Stimulated activated CD4-positive, alpha-beta T cell treated with anti-CD3 and anti-CD28 coated beads, Interleukin-4, amount 100 ng/mL, for 48 hours (primary cell): ENCODE data around the gene ITPKB.
A peak's percentile ranks its signal among the peaks of the same experiment; 100 is the strongest.
"Not testable (repeated sequence)": the region's sequence is repeated elsewhere in the genome, so short reads cannot be mapped to it uniquely, and the experiment has no call there.

Experiments used
- DNase-seq, 2 donors: peaks; one replicate each; pipeline ENCODE4 v3.0.0-alpha.2; 2020; ENCODE audit warnings: low read depth in 2 of 2

The ITPKB gene

DNA sequence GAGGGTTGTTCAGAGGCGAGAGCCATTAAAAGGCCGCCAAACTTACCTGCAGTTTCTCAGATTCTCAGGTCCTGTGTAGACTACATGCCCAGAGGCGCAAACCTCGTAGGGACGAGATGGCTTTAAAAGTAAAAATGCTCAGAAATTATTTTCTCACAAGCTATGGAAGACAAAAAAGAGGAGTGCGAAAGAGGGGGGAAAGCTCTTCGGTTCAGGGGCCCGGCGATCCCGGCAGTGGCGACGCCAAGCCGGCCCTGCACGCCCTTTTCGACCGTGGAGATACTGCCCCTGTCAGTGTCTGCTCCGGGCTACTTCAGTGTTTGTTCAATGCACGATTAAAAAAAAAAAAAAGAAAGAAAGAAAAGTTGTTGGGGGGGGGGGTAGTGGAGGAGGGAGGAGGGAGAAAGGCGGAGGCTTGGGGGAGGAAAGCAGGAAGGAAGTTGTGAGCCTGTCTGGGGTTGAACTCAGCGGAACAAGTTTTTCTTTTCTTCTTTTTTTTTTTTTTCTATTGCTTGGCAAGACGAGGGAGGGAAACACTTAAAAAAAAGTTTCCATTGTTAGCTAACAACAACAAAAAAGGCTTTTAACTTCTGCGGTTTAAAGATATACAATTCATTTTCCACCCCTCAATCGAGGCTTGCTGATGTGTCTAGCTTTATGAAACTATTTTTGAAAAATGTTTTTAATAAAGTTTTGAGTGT lies at the start of gene ITPKB:
Gene ITPKB, minus strand, starts transcription at position 288 of the 701 bp plus-strand sequence. CDS start 1,824 bp downstream, outside the sequence.
- DNase-seq, result no peak

- DNase-seq, result no peak
Observed at GRCh38 chr1:226787638-226788037, 48.6 kb upstream of the ITPKB start.

DNA sequence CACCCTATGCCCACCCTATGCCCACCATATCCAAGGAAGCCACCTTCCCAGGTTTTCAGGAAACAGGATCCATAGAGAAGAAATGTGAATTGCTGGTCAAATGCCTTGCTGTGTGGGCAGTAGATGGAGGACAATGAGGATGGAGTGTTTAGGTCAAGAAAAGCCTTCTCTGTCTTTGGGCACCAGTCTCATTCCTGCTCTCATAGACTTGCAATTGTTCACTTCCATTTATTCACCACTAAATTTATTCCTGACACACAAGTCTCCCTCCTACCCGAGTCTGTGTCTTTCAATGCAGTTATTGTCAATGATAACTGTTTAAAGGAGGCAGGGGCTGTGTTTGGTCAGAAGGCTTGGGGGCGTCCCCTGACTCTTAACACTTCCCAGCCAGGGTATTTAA lies 48.0 kb upstream of the ITPKB start:
- no peak for DNase-seq

- DNase-seq, result no peak
Observed at GRCh38 chr1:226786550-226786949, 47.5 kb upstream of the ITPKB start.

DNA sequence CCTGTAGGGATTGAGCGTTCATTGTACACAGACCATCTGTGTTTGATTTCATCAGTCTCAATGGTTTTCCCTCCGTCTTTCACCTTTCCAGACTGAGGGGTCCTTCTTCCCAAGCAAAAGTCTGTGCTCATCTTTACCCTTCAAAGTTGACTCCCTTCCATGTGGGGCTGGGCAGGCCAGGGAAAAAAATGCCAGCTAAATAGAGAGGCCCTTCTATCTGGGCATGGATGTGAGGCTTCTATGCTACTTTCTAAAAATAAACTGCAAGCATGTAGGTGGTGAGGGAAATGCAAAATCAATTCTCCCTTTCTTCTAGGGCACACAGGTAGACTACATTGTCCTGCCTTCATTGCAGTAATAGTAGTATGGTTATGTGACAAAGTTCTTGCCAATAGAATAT lies 46.7 kb upstream of the ITPKB start:
- DNase-seq, result no peak

GRCh38 chr1:226784081-226785049 lies 45.3 kb upstream of the ITPKB start:
- DNase-seq, result no peak

- DNase-seq, result no peak
Observed at GRCh38 chr1:226782845-226783601, 43.9 kb upstream of the ITPKB start.

- no peak for DNase-seq
Observed at GRCh38 chr1:226781937-226782609, 43.0 kb upstream of the ITPKB start.

DNA sequence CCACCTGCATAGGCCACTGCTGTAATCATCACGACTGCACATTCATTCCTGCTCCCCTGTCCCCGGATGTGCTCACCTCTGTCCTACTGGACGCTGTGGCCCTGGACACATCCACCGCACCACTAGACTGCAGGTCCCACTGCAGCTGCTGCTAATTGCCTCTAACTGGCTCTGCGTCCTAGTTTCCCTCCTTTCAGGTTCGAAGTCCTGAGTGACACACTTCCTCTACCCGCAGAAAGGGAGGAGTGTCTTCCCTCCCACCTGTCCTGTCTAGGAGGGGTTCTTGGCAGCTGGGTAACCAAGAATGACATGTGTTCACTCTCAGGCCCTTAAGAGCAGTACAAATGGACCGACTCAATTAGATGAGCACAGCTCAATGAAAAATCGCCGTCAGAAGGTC lies 40.5 kb upstream of the ITPKB start:
- DNase-seq, result no peak

GRCh38 chr1:226778657-226779058 lies 39.6 kb upstream of the ITPKB start:
- DNase-seq, result no peak

DNA sequence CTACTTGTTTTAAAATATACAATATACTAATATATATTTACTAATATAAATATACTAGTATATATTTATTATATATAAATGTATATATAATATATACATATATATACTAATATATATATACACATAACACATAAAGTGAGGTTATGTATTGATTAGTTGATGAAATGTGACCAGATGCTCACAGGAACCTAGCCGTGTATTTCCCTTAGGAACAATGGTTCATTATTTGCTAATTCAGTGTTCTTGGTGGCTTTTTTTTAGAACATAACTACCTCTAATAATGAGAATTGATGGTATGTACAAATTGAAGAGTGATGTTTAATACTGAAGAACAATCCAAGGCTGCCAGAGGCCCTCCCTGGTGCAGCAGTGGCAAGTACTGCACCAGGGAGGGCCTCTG lies 37.9 kb upstream of the ITPKB start:
- no peak for DNase-seq

- DNase-seq, result no peak
Observed at GRCh38 chr1:226776066-226776465, 37.0 kb upstream of the ITPKB start.

- no peak for DNase-seq
Observed at GRCh38 chr1:226772446-226773139, 33.5 kb upstream of the ITPKB start.

- not testable (repeated sequence) for DNase-seq
Observed at GRCh38 chr1:226767170-226767569, 28.1 kb upstream of the ITPKB start.

GRCh38 chr1:226766565-226766964 lies 27.5 kb upstream of the ITPKB start:
- no peak for DNase-seq

DNA sequence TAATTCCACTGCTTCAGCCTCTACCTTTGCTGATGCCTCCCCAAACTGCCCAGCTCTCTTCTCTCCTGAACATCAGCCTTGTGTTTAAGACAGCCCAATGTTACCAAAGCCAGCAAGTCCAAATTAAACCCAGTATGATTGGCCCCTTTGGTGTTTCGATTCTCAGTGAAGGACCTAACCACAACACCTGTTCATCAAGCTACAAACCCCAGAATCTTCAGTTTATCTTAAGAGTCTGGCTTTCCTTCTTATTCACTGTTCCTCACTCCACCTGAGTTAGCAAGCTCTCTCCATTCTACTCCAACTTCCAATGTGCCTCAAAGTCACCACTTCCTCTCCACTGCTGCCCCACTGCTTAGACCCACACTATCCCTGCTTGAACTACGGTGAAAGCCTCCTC lies 25.5 kb upstream of the ITPKB start:
- DNase-seq, result no peak

GRCh38 chr1:226763905-226764264 lies 24.8 kb upstream of the ITPKB start:
- peak; percentile 19 to 22 for DNase-seq

DNA sequence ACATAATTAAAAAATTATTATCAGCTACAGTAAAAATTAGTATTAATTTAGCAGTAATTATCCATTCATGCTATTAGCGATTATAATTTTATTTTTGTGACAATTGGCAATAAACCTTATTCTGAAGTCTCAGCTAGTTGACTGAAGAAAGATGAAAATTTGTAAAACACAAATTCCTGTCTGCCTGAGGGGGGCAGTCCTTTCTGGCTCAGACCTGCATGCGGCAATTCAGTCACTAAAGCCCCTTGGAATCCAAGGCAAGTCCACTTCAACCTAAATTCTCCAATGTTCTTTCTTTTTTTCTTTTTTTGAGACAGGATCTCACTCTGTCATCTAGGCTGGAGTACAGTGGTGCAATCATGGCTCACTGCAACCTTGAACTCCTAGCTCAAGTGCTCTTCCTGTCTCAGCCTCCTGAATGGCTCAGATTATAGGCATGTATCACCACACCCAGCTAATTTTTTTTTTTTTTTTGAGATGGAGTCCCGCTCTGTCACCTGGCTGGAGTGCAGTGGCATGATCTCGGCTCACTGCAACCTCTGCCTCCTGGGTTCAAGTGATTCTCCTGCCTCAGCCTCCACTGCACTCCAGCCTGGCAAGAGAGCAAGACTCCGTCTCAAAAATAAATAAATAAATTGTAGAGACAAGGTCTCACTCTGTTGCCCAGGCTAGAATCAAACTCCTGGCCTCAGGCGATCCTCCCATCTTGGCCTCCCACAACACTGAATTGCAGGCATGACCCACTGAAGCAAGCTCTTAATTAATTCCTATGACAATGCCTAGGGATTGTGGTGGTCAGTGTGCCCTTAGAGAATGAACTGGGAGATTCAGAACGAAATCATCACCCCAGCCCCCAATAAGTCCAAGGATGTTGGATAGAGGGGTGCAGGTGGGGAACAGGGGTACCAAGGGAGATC lies 24.2 kb upstream of the ITPKB start:
- no peak for DNase-seq

GRCh38 chr1:226762055-226762454 lies 23.0 kb upstream of the ITPKB start:
- DNase-seq, result no peak

DNA sequence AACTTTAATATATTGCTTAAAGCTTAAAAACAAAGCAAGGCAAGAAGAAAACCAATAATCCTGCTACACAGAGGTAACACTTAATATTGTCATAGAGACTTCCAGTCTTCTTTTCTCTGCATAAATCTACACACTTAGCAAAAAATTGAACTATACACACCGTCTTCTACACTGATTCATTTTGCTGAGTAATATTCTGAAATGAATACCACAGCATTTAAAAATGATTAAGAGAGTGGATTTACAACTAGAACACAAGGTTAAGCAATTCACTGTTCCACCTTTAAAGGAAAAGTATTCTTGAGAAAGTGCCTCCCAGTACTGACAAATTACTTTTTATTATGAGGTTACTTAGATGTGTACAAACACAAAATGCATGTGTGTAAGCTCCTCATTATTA lies 22.2 kb upstream of the ITPKB start:
- DNase-seq, result no peak
